ENCODE measurements around the gene PTPRG. TPM values are rescaled to one million over a fixed set of nuclear protein-coding genes. Genes with fewer than 3 reads are reported as not detected.

PTPRG gene
- total RNA-seq, 1 donor from 2014 or later = 77.2 TPM

DNA sequence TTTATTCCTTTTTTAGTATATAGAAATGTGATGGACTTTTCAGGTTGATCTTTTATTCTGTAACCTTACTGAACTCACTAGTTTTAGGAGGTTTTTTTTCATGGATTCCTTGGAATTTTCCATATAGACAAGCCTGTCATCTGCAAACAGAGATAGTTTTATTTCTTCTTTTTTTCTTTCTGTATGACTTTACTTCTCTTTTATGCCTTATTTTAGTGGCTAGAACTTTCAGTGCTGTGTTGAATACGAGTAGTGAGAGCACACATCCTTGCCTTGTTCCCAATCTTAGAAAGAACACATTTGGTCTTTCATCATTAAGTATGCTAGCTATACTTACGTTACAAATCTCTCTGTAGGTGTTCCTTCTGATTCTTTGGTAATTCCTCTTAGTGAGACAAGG lies 336.5 kb downstream of the PTPRG start:
- Mint-ChIP-seq H3K9me3 (no peaks in the 10 kb centered on the region), H3K36me3 (no peaks in the 10 kb centered on the region), H3K4me3 (no peak overlapping the region), H3K27me3 (no peaks in the 10 kb centered on the region), H3K27ac (no peak overlapping the region), H3K4me1 (ENCODE audit: unreplicated experiment) (peaks cover 43% of the 10 kb centered on the region)
- TF ChIP-seq, protein P1, sequence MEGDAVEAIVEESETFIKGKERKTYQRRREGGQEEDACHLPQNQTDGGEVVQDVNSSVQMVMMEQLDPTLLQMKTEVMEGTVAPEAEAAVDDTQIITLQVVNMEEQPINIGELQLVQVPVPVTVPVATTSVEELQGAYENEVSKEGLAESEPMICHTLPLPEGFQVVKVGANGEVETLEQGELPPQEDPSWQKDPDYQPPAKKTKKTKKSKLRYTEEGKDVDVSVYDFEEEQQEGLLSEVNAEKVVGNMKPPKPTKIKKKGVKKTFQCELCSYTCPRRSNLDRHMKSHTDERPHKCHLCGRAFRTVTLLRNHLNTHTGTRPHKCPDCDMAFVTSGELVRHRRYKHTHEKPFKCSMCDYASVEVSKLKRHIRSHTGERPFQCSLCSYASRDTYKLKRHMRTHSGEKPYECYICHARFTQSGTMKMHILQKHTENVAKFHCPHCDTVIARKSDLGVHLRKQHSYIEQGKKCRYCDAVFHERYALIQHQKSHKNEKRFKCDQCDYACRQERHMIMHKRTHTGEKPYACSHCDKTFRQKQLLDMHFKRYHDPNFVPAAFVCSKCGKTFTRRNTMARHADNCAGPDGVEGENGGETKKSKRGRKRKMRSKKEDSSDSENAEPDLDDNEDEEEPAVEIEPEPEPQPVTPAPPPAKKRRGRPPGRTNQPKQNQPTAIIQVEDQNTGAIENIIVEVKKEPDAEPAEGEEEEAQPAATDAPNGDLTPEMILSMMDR (conservative IDR thresholded peaks at IDR 0.05) = no peak
- DNase-seq (ENCODE audit: extremely low spot score, unreplicated experiment) = no peak

DNA sequence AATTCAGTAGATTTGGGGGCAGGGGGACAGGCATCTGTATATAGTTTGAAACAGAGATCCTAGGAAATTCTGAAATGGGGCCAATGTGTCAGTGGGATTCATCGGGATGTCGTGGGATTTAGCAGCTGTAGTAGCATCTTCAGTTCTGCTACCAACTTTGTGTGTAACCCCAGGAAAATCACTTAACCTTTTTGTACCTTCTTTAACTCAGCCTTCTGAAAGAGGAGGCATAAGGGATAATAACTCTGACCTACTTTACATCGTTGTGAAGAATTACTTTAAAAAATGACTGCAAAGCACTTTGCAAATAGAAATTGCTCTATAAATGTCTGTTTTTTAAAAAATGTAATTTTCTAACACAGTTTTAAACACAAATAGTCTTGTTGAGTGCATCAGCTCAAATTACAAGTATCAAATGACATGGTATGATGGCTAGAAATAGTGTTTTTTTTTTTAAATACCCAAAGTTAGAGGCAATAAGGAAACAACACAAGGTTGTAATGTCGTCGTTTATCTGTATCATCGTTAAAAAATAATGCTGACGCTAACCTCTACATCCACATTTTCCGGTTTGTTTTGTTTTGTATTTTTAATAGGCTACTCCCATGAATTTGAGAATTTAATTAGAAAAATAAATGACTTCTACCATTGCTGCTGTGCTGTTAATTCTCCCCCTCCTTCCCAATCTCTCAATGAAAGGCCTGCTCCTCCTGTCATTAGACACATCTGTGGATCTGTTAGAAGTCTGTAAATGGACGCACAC lies 338.5 kb downstream of the PTPRG start:
- H3K4me1 Mint-ChIP-seq (ENCODE audit: unreplicated experiment) = peaks cover 40% of the 10 kb centered on the region
- H3K27me3 Mint-ChIP-seq = no peaks in the 10 kb centered on the region
- TF ChIP-seq, protein P1 (conservative IDR thresholded peaks at IDR 0.05) = no peak
- H3K36me3 Mint-ChIP-seq = no peaks in the 10 kb centered on the region
- no peak overlapping the region for H3K27ac Mint-ChIP-seq
- H3K4me3 Mint-ChIP-seq = no peak overlapping the region
- no peak for DNase-seq (ENCODE audit: extremely low spot score, unreplicated experiment)
- no peaks in the 10 kb centered on the region for H3K9me3 Mint-ChIP-seq

DNA sequence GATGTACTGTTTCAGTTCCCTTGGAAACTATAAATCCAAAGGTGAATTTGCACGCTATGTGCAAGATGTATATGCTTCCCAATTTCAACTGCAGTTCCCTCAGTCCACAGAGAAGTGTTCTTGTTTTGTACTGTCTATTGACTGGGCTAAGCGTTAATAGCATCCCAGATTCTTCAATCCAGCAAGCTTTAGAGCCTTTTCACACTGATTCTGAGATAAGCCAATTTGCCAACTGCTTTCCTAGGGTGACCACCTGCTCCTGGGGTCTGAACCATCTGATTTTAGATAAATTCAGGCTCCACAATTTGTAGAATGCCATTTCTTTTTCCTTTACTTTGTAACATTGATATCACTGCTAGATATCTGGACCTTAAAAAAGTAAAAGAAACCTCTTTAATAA lies 340.1 kb downstream of the PTPRG start:
- Mint-ChIP-seq H3K27ac (no peak overlapping the region), H3K36me3 (no peaks in the 10 kb centered on the region), H3K27me3 (no peaks in the 10 kb centered on the region), H3K4me1 (ENCODE audit: unreplicated experiment) (peaks cover 40% of the 10 kb centered on the region), H3K9me3 (no peaks in the 10 kb centered on the region), H3K4me3 (no peak overlapping the region)
- DNase-seq (ENCODE audit: extremely low spot score, unreplicated experiment) = no peak
- TF ChIP-seq, protein P1 (conservative IDR thresholded peaks at IDR 0.05) = no peak

DNA sequence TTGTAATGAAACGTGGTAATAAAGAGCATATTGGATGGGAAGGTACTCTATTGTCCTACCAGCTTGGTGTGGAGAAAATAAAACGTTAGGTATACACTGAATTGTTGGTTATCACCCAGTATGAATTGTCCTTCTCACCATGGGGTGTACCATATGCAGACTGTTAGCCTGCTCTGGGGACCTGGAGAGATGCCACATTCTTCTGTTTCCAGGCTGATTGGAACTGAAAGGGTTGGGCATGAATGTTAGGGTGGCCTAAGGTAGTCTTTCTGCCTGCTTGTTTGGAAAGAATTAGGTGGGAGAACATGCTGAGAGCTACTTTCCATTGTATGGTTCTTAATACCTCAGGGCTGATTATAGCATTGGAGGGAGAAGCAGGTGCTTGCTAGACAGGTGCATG lies 340.6 kb downstream of the PTPRG start:
- no peaks in the 10 kb centered on the region for H3K9me3 Mint-ChIP-seq
- H3K4me1 Mint-ChIP-seq (ENCODE audit: unreplicated experiment) = peaks cover 40% of the 10 kb centered on the region
- no peak overlapping the region for H3K4me3 Mint-ChIP-seq
- DNase-seq (ENCODE audit: extremely low spot score, unreplicated experiment) = no peak
- H3K27me3 Mint-ChIP-seq = no peaks in the 10 kb centered on the region
- TF ChIP-seq, protein P1 (conservative IDR thresholded peaks at IDR 0.05) = no peak
- no peaks in the 10 kb centered on the region for H3K36me3 Mint-ChIP-seq
- no peak overlapping the region for H3K27ac Mint-ChIP-seq

DNA sequence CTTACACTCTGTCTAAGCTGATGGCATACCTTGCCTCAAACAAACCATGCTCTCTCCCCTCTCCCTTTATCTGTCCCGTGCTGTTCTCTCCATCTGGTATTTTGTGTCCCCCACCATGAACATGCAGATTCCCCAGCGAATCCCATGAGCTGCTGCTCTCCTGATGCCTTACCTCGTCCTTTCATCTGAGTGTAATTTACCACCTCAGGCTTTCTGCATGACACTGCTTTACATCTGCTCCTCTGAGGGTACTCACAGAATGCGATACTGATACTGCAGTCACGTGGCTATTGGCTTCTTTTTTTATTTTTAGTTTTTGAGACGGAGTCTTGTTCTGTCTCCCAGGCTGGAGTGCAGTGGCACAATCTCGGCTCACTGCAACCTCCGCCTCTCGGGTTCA lies 341.7 kb downstream of the PTPRG start:
- H3K9me3 Mint-ChIP-seq = no peaks in the 10 kb centered on the region
- TF ChIP-seq, protein P1 (conservative IDR thresholded peaks at IDR 0.05) = no peak
- no peak for DNase-seq (ENCODE audit: extremely low spot score, unreplicated experiment)
- no peaks in the 10 kb centered on the region for H3K27me3 Mint-ChIP-seq
- no peak overlapping the region for H3K4me3 Mint-ChIP-seq
- no peaks in the 10 kb centered on the region for H3K36me3 Mint-ChIP-seq
- peaks cover 43% of the 10 kb centered on the region for H3K4me1 Mint-ChIP-seq (ENCODE audit: unreplicated experiment)
- H3K27ac Mint-ChIP-seq = no peak overlapping the region

Data from type B pancreatic cell (in vitro differentiated cells).